Measurements from ENCODE around the gene DESI1.

Gene DESI1

DNA sequence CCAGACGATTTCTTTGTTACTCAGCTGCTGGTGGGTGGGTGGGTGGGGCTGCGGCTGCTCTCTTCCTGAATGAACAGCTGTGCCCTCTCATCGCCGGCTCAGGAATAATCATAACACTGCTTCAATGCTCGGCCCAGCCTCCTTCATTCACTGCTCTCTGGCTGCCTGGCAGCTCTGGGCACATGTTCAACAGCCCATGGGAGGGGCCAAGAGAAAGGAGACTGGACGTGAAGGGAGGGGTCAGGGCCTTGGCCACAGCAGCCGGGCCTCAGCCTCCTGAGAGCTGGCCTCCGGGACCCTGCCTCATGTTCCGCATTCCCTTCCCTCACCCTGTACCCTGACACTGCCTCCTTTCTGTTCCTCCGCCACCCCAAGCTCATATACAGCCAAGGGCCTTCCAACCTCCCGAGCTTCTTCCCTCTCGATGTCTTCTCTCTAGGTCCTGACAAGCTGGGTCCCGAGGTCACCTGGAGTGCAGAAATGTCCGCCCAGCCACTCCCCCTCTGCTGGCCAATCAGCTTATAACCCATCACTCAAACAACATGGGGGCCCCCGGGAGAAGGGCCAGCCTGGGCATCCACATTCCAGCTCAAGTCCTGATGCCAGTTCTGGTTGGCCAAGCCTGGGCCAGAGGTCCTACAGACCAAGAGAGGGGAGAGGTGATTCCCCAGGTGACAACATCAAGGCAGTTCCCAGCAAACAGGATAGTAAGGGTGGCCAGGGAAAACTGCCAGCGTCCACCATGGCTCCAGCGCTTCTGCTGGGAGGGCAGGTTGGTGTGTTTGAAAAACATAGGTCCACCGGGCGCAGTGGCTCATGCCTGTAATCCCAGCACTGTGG lies 63.2 kb downstream of the DESI1 start:
- peak in 1 of 2 experiments; percentile 47 for DNase-seq (ENCODE audit: low spot score in 2 of 2)

GRCh38 chr22:41556561-41556960 lies 64.3 kb downstream of the DESI1 start:
- no peak for DNase-seq (ENCODE audit: low spot score in 2 of 2)
- in situ Hi-C loops (cut with MboI; ENCODE audit: low sequenced_read_pairs), result no loop called here
- Histone ChIP-seq H3K4me1 (0 out of 2 replicates have a peak, but pooled peaks cover 3% of the 10 kb centered on the region), H3K36me3 (replicated peaks) (no peaks in the 10 kb centered on the region), H3K9me3 (no peaks in the 10 kb centered on the region), H3K4me3 (no peak overlapping the region), H3K27me3 (ENCODE audit: low read depth) (0 out of 2 replicates have a peak, but pooled peaks cover 3% of the 10 kb centered on the region)

More for the DNA sequence above, 63.2 kb downstream of the DESI1 start:
- in situ Hi-C loops (cut with MboI; ENCODE audit: low sequenced_read_pairs), result no loop called here
- Histone ChIP-seq H3K9me3 (no peaks in the 10 kb centered on the region), H3K4me3 (no peak overlapping the region), H3K36me3 (replicated peaks) (no peaks in the 10 kb centered on the region), H3K4me1 (0 out of 2 replicates have a peak, but pooled peaks cover 3% of the 10 kb centered on the region), H3K27me3 (ENCODE audit: low read depth) (0 out of 2 replicates have a peak, but pooled peaks cover 3% of the 10 kb centered on the region)

GRCh38 chr22:41555325-41555982 lies 65.4 kb downstream of the DESI1 start:
- DNase-seq (ENCODE audit: low spot score in 2 of 2), result no peak
- Histone ChIP-seq H3K4me1 (0 out of 2 replicates have a peak, but pooled peaks cover 3% of the 10 kb centered on the region), H3K9me3 (no peaks in the 10 kb centered on the region), H3K36me3 (replicated peaks) (no peaks in the 10 kb centered on the region), H3K27me3 (ENCODE audit: low read depth) (no peaks in the 10 kb centered on the region), H3K4me3 (no peak overlapping the region)
- in situ Hi-C loops (cut with MboI; ENCODE audit: low sequenced_read_pairs), result no loop called here

- H3K36me3 ChIP-seq (replicated peaks), result no peaks in the 10 kb centered on the region
- in situ Hi-C loops (cut with MboI; ENCODE audit: low sequenced_read_pairs), result no loop called here
These were observed 68.8 kb downstream of the DESI1 start for GRCh38 chr22:41551877-41552582.

DNA sequence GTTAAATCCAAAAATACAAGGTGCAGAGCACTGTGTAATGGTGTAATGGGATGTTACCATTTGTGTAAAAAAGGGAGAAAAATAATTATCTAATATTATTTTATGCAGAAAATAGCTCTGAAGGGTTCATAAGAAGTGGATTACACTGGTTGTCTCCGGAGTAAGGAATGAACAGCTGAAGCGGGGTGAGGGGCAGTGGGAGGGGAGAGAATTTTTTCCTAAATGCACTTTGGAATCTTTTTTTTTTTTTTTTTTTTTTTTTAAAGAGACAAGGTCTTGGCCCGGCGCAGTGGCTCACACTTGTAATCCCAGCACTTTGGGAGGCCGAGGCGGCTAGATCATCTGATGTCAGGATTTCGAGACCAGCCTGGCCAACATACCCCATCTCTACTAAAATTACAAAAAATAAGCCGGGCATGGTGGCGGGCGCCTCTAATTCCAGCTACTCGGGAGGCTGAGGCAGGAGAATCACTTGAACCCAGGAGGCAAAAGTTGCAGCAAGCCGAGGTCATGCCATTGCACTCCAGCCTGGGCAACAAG lies 69.8 kb downstream of the DESI1 start:
- H3K4me3 ChIP-seq, result no peak overlapping the region
- in situ Hi-C loops (cut with MboI; ENCODE audit: low sequenced_read_pairs), result no loop called here
- no peaks in the 10 kb centered on the region for H3K9me3 ChIP-seq
- no peak for DNase-seq (ENCODE audit: low spot score in 2 of 2)
- no peaks in the 10 kb centered on the region for H3K4me1 ChIP-seq
- H3K27me3 ChIP-seq (ENCODE audit: low read depth), result no peaks in the 10 kb centered on the region
- no peaks in the 10 kb centered on the region for H3K36me3 ChIP-seq (replicated peaks)

More at GRCh38 chr22:41551877-41552582, 68.8 kb downstream of the DESI1 start:
- H3K4me3 ChIP-seq, result no peak overlapping the region
- DNase-seq (ENCODE audit: low spot score in 2 of 2), result no peak
- H3K27me3 ChIP-seq (ENCODE audit: low read depth), result no peaks in the 10 kb centered on the region
- H3K4me1 ChIP-seq, result no peaks in the 10 kb centered on the region
- H3K9me3 ChIP-seq, result no peaks in the 10 kb centered on the region

DNA sequence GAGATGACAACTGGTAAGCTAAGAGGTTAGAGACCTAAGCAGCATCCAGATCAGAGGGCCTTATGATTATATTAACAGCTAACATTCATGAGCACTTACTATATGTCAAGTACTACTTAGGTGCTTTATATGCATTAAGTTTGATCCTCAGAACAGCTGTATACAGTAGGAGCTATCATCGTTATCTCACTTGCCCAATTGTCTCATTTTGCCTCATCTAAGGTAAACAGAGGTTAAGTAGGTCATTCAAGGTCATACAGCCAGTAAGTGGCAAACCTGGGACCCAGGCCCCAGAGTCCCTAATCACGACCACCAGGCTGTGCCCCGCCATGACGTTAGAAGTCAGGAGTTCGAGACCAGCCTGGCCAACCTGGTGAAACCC lies 72.0 kb downstream of the DESI1 start:
- H3K9me3 ChIP-seq, result no peaks in the 10 kb centered on the region
- H3K27me3 ChIP-seq (ENCODE audit: low read depth), result no peaks in the 10 kb centered on the region
- no peaks in the 10 kb centered on the region; the same call in 1 of the 2 replicates for H3K4me1 ChIP-seq
- peaks cover 3% of the 10 kb centered on the region for H3K36me3 ChIP-seq (replicated peaks)
- no peak for DNase-seq (ENCODE audit: low spot score in 2 of 2)
- H3K4me3 ChIP-seq, result no peak overlapping the region
- in situ Hi-C loops (cut with MboI; ENCODE audit: low sequenced_read_pairs), result no loop called here

All from HAP-1 (cell line).